Hematopoietic multipotent progenitor cell (in vitro differentiated cells): ENCODE data around the gene ICE2. TPM values are rescaled to one million over a fixed set of nuclear protein-coding genes. Genes with fewer than 3 reads are reported as not detected.
A peak's percentile ranks its signal among the peaks of the same experiment; 100 is the strongest.

ENCODE experiments used
- DNase-seq, 3 donors: peaks; one replicate each; pipeline ENCODE4 v3.0.0-alpha.2; 2011 to 2015; ENCODE audit warnings: low read depth in 2 of 3, low spot score in 2 of 3
- total RNA-seq: library from RNA; depleted of rRNA; stranded (reverse); fragments of >200 nt; gene quantifications from one replicate; pipeline ENCODE4 v1.2.3, GENCODE V29; 2012

The ICE2 gene
- total RNA-seq, 1 donor = 28.0 TPM

DNA sequence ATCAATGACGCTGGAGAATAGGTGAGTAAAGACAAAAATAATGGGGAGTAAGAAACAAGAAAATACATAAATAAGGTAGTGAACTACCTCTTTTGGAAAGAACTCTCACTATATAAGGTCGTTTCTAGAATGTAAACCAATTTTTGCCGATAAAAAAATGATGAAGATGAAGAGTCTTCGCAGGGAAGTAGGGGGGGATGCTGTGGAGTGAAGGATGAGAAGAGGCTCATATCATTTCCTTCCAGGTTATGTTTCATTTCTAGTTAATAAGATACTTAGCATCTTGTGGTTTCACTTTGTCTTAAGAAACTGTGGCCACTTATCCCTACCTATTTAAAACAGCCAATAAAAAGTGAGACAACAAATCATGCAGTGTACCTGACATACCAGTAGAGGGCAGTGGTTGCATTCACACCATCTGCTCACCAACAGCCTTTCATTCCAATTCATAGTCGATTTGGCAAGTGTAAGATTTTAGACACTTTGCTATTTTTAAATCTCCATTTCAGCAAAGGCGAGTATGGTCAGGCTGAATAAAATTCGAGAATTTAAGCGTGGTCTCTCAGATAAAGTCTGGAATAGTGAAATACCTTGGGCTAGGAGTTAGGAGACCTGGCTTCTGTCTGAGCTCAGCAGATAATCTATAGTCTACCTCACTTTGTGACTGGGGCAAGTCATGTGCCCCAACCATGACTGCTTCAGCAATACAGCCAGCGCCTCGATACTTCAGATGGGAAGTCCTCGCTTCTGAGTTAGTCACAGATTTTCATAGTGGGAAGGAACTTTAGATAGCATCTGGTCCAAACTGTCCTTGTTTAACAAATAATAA lies 28.9 kb upstream of the ICE2 start:
- peak; percentile 47 to 71 (median 62) for DNase-seq

DNA sequence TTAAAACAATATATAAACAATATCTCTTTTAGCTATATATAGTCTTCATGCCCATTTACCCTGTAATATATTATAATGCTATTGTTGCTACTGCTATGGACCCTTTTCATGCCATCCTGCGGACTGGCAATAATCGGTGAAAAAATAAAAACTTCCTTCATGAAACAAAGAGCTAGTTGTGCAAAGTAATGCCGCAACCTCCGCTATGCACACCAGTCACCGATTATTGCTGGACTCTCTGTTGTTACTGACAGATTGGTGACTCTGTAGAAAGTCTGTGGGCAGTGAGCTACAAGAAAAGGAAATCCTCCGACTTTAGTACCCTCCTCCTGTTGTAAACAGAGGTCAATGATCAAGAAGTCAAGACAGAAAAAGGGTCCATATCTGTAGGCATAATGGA lies 17.9 kb upstream of the ICE2 start:
- DNase-seq = no peak

DNA sequence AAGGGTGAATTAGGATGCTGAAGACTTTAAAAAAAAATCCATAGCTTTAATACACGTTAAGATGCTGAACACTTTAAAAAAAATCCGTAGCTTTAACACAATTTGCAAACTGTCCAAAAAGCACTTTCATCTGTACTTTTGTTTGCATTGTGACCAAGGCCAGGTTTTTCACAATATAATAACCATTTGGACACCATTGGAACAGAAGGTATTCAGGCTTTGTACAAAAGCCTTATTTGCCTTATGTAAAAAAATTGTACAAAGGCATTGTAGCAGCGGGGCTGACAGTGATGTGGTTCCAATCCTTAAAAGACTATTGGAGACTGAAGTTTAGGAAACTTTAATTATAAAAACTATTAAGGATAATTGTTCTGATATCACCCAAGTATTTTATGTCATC lies 15.2 kb upstream of the ICE2 start:
- no peak for DNase-seq

- no peak for DNase-seq
Observed at GRCh38 chr15:60493166-60493565, 14.2 kb upstream of the ICE2 start.

DNA sequence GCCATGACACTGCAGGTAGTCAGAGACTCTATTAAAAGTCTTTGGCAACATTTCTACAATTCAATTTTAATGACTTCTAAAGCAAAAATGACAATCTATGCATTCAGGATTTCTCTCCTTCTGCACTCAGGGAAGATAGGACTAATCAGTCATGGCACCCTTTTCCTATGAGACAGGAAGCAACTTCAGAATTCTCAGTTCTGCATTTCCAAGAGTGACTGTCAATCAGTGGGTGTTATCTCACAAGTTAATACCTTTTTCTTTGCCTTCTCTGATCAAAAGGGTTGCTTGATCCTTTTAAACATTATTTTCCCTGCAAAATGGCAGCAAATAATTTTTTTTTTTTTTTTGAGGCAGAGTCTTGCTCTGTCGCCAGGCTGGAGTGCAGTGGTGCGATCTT lies 7.8 kb upstream of the ICE2 start:
- no peak for DNase-seq

DNA sequence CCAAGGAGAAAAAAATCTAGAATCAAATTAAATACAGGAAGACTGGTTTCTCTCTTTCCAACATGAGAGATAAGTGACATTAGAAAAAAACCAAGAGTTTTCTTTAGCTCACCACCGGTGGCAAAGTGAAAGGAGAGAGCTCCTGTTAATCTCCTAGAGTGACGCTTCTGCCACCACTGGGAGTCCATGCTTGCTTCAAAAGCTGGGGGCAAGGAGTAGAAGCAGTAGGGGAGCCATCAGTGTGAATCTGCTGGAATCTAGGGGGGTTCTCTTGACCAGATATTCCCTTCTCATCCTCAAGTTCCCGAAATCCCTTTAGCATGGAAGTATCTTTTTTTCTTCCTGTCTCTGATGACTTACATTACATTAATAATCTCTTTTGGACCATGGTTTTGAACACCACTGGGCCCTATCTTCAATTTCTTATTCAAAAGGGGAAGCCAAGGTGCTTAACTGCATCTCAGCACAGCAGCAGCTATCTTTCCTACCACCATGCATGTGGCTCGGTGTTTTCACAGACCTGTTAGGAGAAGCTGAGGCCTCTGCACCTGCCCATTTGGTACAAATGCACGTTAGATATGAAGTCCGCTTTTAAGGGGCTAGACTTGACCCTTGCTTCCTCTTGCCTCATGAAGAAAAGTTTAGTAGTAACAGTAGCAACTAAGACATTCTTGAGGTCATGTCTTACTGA lies 6.6 kb upstream of the ICE2 start:
- DNase-seq = no peak

GRCh38 chr15:60483042-60483441 lies 4.1 kb upstream of the ICE2 start:
- no peak for DNase-seq

DNA sequence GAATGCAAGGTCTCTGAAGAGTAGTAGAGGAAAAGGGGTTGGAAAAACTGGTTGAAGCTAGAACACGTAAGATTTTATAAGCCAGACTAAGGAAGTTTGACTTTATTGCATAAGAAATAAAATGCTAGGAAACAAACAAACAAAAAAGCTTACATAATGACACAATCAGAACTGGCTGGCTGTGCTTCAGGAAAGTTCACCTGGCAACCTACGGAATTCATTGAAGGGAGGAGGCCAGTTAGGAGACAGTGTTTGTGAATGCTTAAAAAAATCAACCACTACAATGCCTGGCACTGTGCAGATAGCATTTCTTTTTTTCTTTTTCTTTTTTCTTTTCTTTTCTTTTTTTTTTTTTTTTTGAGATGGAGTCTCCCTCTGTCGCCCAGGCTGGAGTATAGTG lies 1.9 kb upstream of the ICE2 start:
- no peak for DNase-seq

- DNase-seq = no peak
Observed at GRCh38 chr15:60480149-60480548, 1.2 kb upstream of the ICE2 start.

DNA sequence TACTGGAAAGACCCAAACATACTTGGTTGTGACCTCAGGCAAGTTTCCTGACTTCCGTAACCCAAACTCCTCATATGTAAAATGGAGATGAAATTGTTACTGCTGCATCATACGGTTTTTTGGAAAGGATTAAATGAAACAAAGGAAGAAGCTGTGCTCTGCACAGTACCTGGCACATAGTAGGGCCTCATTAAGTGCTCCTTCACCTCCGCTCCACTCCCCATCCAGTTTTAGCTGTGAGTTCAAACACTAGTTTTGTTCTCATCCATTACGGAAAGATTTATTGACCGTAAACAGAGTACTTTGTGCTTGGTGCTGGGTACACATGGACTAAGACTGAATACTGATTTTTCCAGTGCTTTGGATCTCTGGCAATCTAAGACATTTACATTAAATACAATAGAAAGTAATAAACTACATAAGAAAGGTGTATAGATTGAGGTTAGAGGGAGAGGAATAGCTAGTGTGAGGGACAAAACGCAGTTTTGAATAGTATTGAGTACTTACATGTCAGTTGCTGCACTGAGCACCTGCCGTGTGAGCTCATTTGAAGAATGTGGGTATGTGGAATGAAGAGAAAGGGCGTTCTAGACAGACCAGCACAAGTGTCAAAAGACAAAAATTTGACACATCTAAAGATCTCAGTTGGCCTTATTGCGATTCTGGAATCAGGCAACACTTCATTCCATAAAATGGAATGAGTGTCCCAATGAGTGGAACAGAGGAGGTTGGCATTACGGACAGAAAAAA lies 594 bp upstream of the ICE2 start:
- peak in 1 of 3 donors; percentile 28 for DNase-seq

- no peak for DNase-seq
Observed at GRCh38 chr15:60477916-60478565, 901 bp downstream of the ICE2 start.

- no peak for DNase-seq
Observed at GRCh38 chr15:60477164-60477563, 1.8 kb downstream of the ICE2 start.

GRCh38 chr15:60476713-60477112 lies 2.2 kb downstream of the ICE2 start:
- no peak for DNase-seq

DNA sequence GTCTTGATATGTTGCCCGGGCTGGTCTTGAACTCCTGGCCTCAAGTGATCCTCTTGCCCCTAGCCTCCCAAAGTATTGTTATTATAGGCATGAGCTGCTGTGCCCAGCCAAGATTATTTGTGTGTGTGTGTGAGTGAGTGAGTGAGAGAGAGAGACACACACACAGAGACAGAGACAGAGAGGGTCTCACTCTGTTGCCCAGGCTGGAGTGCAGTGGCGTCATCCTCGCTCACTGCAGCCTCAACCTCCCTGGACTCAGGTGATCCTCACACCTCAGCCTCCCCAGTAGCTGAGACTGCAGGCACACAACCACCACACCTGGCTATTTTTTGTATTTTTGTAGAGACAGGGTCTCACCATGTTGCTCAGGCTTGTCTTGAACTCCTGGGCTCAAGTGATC lies 5.8 kb downstream of the ICE2 start:
- DNase-seq = no peak

GRCh38 chr15:60471314-60471713 lies 7.6 kb downstream of the ICE2 start:
- DNase-seq = no peak

DNA sequence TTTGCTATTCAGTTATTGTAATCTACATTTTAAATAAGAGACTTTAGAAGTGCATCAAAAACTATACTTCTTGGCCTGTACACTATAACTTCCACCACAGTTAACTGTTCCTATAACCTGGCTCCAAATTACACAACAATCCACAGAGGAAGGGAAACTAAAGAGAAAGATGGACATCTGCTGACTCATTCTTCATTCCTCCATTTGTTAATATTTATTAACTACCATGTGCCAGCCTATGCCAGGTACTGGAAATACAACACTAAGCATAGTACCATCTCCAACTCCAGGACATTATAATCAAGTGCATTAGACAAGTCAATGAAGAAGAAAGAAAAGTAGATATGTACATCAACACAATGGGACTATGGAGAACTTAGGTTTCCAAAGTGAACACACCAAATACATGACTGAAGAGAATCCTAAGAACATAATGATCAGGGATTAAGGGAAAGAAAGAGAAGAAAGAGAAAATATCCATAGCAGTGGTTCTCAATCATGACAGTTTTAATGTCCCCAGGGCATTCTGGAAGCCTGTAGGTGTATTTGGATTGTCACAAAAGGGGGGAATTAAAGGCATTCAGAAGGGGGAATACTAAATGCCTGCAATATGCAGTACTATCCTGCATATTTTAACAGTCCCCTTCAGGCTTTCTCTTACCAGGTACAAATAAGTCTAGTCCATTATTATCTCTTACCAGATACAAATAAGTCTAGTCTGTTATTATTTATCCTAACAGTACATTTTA lies 8.9 kb downstream of the ICE2 start:
- no peak for DNase-seq

- DNase-seq = no peak
Observed at GRCh38 chr15:60464836-60465630, 13.9 kb downstream of the ICE2 start.

GRCh38 chr15:60462027-60462426 lies 16.9 kb downstream of the ICE2 start:
- no peak for DNase-seq

GRCh38 chr15:60460931-60461330 lies 18.0 kb downstream of the ICE2 start:
- no peak for DNase-seq

GRCh38 chr15:60458721-60459120 lies 20.2 kb downstream of the ICE2 start:
- peak in 1 of 3 donors; percentile 30 for DNase-seq
